ENCODE measurements around the gene SLC40A1.

SLC40A1 gene

DNA sequence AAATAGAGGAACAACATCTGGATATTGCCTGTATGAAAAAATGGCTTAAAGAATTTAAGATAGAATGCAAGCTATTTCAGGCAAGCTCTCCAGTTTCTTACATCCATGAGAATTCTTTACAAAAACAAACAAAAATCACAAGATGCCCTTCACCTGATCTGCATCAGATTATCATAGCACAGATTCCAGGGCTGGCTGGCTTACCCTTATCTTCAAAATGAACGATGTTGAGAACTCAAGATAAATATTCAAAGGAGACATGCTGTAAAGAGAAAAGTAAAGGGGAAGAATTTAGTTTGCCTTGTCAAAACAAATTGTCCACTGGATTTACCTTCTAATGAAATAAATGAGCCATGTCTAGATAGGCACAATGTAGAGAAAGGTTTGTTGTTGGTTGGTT, 18.7 kb upstream of the SLC40A1 start:
- DNase-seq (ENCODE audit: low read depth), result no peak

DNA sequence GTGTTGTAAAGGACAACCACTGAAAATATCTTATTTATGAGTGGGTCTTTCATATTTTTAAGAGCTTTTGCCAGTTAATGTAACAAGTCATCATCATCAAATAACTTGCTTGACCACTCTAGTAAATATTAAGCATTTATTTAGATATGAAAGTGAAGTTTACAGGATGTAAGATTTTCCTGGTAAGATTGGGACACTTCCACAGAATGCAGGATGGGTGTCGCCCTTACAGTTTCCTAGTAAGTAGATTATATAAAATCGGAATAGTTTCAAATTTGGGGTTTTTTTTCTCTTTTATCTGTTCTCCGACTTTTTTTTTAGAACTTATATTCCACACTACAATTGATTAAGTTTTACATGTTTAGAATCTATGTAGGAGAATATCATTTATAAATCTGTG, 14.8 kb upstream of the SLC40A1 start:
- no peak for DNase-seq (ENCODE audit: low read depth)

DNA sequence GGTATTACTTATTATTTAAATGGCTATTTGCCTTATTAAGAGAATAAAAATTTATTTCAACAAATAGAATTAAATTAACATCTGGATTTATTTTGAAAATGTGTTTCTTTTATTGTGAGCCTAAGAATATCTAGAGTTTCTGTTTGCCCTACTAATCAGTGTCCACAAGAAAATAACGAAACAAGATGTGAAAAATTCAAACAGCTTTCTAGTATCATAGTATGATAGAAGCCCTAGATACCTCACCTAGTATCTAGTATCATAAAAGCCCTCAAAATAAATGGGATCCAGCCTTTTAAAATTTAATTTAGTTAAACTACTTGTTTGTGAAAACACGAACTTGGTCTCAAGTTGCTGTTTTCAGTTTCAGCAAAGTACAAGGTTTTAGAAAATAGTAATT, 13.7 kb upstream of the SLC40A1 start:
- no peak for DNase-seq (ENCODE audit: low read depth)

DNA sequence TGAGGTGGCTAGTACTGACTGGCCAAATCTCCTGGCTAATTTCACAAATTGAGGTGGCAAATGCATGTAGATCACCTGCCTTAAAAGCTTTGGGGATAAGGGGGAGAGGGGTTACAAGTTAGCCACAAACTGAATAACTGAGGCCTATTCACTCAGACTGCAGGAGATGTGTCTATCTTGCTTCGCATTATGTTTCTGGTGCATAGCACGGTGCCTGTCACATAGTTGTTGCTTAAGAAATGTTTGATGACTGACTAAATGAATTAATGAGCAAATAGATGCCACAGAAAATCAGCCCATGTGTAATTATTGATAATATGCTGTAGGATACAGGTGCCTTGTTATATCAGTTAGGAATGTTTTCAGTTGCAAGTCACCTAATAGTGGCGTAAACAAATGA, 12.5 kb upstream of the SLC40A1 start:
- no peak for DNase-seq (ENCODE audit: low read depth)

DNA sequence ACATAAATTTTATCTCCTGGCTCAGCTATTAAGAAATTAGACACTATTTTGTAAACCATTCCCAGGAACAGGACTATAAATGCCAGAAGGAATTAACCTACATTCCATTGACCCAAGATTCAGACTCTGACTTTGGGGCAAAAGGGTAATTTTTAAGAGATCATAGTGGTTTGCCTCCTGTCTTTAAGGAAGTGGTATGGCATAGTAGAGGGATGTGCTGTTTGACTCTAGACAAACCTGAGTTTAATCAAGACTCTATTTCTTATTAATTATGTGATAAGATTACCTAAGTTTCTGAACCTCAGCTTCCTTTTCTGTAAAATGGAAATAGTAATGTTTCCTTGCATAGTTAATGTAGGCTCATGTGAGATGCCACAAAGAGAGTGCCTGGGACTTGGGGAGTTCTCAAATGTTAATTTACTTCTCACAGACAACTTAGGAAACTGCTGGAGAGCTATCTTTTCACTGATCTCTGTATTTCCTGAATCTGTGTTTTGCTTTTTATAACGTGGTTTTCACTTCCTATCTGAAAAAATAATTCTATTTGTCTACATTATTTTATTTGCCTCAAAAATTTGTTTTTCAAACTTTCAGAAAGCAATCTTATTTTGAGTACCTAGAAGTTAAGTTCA, 11.9 kb upstream of the SLC40A1 start:
- no peak for DNase-seq (ENCODE audit: low read depth)

DNA sequence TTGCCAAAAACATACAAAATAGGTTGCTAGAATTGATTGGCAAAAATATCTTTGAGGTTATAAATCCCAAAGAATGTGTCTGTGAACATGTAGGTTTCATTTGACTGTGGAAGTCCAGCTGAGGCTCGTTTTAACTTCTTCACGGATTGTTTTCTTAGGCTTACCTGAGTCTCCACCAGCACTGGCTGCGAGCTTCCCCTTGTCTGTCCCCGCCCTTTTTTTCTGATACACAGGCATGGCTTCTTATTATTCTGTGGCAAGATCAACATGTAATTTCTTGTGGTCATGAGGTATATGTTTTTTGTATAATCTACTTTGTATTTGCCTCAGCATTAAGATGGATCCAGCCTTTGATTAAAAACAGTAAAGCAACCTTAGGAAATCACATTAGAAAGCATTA, 7.2 kb upstream of the SLC40A1 start:
- DNase-seq (ENCODE audit: low read depth), result no peak

DNA sequence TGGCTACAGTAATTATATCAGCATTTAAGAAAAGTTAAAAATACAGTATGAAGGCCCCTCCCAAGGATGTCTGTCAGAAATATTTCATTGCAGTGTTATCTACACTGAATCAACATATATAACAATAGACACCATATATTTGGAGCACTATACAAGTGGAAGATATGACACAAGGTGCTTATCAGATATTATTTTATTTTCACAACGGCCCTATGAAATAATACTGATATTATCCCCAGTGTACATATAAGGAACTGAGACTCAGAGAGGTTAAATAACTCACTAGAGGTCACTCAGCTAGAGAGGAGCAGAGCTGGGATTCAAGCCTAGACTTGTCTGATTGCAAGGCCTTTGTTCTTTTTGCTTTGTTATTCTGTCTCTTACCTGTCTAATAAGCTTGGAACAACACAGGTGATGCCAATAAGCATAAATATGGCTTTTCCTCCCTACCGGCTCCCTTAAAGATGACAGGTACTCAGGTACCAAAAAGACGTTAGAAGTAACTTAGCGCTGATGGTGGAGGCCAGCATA, 4.7 kb upstream of the SLC40A1 start:
- DNase-seq (ENCODE audit: low read depth), result no peak

DNA sequence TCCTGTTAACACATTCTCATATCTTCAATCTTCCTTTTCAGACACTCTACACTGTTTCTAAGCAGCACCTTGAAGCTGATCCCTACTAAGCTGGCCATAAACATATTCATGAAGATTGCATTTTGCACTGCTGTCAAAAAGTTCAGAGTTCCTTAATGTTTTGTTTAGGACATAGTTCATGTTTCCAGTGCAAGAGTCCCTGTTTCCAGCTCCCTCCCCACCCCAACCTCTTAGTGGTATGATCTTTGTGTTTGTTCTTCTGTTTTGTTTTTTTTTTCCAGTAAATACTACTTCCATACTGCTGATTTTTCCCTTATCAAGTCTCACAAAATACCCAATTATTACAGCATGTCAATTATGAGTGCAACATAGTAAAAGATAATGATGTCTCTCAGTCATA, 4.1 kb upstream of the SLC40A1 start:
- DNase-seq (ENCODE audit: low read depth), result no peak

DNA sequence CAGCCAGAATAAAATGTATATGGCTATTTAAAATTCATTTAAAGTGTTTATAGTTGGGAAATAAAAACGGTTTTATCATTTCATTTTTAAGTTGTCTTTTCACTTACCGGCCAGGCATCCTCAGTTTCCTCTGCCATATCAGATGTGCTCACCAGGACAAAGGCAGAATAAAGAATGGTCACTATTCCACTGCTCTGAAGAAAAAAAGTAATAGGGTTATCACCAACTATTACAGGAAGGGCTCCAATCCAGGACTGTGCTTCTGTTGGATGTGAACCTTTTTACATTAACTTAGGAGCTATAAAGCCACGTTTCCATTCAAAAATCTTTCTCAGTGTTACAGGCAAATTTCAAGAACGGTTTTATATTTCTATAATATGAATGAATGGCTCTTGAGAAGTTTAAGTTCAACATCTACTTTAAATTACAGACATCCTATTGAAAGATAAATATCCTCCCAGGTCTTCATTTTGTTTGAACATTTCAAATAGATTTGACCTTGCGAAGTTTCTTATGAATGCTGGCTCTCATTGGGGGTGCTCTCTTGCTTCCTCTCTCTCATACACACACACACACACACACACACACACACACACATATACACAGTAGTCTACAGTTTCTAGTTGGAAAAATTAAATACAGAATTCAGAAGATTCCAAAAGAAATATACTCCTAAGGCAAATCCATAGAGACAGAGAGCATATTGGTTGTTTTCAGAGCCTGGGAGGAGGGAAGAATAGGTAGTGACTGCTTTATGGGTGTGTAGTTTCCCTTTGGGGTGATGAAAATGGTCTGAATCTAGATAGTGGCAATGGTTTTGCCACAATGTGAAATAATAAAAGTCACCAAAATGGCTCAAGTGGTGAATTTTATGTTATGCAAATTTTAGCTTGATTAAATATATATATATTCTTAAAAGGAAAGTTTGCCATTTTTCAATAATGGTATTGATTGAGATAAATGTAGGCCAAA, 2.9 kb upstream of the SLC40A1 start:
- DNase-seq (ENCODE audit: low read depth), result no peak

DNA sequence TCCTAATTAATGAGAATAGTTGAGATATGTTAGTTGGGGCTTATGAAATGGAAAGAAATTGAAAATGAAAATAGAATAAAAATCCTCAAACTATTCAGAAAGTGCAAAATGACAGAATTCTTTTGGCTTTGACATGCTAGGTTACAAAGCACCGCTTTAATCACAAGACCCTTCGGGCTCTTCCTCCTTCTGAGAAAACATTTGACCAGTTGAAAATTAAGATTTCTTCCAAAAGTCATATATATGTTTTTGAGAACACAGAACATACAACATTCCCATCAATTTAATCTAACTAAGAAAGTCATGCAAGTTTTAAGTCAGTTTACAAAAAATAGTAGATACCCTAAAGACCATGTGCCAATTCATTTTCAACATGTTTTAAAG, 2.2 kb upstream of the SLC40A1 start:
- DNase-seq (ENCODE audit: low read depth), result no peak

DNA sequence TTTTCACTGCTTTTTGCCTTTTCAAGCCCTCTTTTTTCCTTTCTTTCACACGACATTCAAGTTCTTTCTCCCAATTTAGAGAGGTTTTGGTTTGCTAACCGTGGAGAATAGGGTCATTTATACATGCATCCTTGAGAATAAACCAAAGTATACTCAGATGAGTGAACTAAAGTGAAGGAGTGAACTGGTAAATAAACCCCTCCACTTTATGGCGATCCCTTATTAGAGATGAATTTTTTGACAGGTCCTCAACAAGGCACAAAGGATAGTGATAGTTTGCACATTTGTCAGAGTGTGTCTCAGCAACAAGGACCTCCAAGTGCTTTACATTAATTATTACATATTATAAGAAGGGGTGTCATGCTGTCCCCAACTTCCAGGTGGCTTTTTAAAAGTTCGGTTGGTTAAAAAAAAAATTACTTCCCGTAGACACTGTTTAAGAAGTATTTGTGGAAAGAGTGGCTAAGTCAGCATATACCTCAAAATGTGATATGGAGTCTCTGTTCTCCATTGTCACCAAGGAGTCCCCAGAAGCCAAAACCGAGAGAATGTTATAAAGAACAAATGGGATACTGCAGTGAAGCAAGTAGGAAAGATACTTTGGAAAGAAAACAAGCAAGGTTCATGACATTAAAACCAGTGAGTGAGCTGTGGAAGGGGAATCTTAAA, 1.7 kb upstream of the SLC40A1 start:
- no peak for DNase-seq (ENCODE audit: low read depth)

DNA sequence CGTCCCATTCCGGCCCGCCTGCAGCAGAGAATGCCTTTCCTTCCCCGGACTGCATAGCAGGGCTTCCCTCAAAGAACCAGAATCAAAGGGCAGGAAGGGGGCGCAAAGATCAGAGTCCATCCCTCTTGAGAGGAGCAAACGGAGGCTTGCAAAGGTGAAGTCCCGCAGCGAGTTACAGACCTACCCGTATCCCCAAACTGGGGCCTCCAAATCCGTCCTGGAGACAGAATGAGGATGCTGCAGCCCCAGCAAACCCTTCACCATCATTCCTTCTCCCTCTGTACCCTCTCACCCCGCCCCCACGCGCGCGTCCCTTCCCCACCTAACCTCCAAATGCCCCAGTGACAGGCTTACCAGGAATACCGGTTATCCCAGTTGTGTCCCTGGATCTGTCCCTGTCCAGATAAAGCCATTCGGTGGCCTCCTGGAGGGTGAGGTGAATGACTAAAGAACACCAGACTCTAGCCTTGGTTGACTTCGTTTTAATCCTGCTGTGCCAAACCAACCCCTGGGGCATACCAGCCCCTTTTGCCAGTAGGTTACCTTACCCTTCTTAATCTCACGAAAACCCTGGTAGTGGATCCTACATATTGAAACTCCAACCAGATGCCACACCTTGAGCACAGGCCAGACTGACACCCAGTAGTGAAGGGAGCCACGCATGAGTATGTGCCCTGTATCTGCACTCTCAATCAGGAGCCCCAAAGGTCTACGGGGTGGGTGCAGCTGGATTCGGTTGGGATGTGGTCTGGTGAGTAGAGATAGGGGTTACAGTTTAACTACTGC, 961 bp upstream of the SLC40A1 start:
- DNase-seq (ENCODE audit: low read depth), result no peak

DNA sequence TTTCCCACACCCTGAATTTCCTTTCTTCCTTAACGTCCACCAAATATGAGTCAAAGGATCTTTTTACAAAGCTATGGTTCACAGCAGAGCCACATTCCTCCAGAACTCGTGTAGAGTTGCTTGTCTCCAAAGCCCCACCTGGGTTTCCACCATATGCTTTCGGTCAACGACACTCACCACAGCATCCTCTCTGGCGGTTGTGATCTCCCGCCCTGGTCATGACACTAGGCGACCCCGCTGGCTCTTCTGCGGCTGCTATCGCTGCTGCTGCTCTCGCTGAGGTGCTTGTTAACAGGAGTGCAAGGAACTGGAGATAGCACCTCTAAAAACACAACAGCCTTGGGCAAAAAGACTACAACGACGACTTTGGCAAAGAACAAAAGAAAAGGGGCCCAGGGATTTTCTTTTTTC, 340 bp downstream of the SLC40A1 start:
- no peak for DNase-seq (ENCODE audit: low read depth)

DNA sequence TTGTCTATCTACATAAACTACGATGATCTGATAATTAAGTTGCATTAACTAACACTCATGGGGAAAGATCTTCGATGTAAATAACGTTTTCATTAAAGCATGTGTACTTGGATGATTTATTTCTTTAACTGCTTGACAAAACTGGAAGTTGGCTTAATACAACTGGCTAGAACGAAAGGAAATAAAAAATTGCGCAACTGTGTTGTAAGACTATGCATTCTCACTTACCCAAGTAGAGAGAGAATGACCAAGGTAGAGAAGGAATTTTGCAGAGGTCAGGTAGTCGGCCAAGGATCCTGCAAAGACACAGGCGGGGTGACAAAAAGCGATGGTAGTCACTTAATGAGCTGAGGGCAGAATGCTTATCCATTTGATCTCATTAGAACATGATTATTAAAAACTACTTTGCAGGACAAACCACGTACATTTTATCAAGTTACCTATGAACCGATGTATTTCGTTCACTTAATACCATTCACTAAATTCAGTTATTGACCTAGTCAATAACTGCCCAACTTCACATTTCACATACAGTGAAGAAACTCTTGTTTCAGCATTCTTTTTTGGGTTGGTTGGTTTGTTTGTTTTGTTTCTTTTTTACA, 900 bp downstream of the SLC40A1 start:
- DNase-seq (ENCODE audit: low read depth), result no peak

DNA sequence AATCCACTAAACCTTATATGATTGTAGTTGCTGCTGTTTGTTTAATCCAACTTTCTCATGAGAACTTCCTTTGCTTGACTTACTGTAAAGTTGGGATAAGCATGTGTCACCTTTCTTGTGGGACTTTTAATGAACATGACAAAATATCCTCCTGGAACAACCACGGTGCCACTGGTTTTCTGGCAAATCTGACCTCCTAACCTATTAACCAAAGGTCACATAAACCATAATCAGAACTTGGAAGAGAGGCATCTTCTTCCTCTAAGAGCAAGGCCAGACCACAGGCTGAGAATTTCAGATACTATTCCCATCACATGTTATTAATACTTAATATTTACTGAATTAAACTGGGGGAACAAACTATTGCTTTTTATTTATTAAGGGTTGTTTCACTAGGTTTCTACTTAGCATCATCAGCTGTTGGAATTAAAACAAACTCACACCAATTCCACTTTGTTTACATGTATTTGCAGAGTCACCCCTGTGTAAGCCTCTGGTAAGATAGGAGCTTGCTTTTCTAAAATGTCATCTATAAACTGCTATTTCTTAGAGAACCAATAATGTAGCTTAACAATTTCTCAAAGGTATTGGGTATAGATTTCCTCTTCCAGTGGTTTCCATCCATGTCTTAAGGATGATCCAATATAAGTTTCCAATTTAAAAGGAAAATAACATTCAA, 2.2 kb downstream of the SLC40A1 start:
- DNase-seq (ENCODE audit: low read depth), result no peak

DNA sequence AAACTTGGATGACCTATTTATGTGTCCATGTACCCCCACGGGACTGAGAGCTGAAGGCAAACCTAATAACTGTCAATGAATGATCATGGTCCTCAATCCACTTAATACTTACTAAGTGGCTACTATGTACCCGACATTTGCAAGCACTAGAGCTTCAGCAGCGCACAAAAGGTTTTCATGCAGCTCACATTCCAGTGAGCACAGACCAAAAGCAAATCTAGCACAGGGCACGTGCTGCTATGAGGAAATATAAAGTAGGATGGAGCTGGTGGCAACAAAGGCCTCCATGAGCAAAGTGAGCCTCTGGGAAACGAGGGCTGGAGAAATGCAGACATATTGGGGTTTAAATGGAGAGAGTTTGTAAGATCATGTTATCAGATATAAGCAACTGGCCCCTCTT, 3.5 kb downstream of the SLC40A1 start:
- DNase-seq (ENCODE audit: low read depth), result no peak

DNA sequence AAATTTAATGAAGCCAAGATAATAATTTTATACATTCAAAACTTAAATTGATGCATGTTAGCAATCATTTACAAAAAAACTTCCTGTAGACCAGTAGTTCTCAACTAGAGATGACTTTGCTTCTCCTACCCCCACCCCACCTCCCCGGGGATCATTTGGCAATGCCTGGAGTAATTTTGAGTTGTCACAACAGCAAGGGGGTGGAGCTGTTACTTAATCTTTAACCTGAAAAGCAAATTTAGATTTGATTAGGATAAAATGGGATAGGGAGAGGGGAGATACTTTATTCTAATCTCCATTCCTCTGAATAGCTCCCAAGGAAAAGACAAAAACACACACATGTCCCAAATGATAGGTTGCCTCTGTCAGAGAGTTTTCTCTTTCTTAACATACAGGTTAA, 4.2 kb downstream of the SLC40A1 start:
- DNase-seq (ENCODE audit: low read depth), result no peak

DNA sequence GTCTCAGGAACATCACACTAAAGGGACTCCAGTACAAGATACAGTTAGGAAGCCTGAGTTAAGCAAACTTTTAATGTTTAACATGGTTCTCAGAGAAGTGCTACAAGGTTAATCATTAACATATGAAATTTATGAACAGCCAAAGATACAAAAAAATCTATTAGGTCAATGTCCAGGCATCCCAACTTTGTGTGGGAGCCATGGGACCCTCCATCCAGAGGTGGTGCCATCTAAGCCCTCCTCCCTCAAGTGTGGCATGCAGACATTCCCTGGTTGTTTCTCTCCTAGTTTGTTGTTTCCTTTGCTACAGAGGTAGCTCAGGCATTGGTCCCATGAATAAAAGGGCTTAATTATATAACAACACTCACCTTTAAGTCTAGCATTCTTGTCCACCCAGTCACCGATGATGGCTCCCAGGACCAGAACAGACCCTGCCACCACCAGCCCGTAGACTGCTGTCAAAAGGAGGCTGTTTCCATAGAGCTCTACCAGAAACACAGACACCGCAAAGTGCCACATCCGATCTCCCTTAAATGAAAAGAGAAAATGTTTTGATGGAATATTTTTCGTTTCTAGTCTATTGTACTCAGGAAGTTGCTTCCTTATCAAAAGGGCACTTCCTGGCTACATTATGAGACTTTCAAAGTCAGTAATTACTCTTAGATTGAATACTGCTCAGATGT, 5.7 kb downstream of the SLC40A1 start:
- DNase-seq (ENCODE audit: low read depth), result no peak

DNA sequence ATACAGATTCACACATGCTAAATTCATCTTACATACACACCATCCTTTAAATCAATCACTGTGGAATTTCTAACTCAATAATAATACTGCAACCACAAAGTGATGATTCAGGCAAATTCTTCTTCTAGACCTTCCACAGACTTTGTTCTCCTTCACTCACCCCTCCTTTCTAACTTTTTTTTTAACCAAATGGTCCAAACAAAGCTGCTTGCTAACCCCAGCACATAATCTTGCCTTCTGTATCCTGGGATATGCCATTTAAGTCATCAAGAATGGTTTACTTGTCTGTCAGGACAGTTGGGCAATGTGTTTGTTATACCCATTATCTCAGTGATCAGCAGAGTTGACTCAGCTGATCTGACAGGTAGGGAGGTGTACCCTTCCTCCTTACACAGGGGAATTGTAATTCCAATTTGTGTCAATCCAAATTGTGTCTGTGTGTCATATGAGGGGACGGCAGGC, 10.0 kb downstream of the SLC40A1 start:
- no peak for DNase-seq (ENCODE audit: low read depth)

DNA sequence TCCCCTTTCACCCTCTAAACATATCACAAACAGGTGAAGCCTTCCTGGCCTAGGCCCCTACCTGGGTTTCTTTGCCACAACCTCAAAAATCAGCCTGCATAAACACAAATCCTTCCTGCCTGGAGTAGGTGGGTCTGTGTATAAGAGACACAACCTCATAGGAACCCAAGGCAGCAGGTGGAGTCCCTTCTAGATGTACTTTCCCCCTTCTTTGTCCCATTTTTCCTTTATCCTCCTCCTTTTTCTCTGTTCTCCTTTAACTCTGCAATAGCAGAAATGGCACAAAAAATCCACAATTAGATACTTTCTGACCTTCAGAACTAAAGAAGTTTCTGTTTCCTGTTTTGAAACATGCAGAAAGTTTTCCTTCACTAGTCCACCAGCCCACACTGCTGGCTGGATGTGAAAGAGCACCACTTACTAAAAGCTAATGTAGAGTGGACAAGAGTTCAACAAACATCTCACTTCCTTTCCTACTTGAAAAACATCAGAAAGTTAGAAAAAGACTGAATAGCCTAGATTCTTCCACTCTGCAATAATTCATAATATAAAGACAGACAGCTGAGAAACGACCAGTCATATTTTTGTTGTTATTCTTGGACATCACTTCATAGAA, 11.2 kb downstream of the SLC40A1 start:
- no peak for DNase-seq (ENCODE audit: low read depth)
